NCI-H748 (cell line): ENCODE data around the gene LHX5.
"Not testable (repeated sequence)": the region's sequence is repeated elsewhere in the genome, so short reads cannot be mapped to it uniquely, and the experiment has no call there.

Source experiments
- DNase-seq: peaks from one replicate; lab custom pipeline; 2025; ENCODE audit not compliant: unreplicated experiment; lab: John Stamatoyannopoulos, UW

Gene LHX5

GRCh38 chr12:113471619-113472171, at the start of gene LHX5:
LHX5 (minus strand) TSS chr12:113471871; CDS start chr12:113471498, 373 bp downstream.
- peak; percentile 87 for DNase-seq

GRCh38 chr12:113519464-113520307, 48.0 kb upstream of the LHX5 start:
- peak; percentile 9 for DNase-seq

GRCh38 chr12:113515082-113515856, 43.6 kb upstream of the LHX5 start:
- DNase-seq = peak; percentile 75

- DNase-seq = no peak
These were observed 42.9 kb upstream of the LHX5 start for GRCh38 chr12:113514602-113515001.

GRCh38 chr12:113512568-113512967, 40.9 kb upstream of the LHX5 start:
- no peak for DNase-seq

GRCh38 chr12:113506867-113507266, 35.2 kb upstream of the LHX5 start:
- DNase-seq = peak; percentile 56

- no peak for DNase-seq
These were observed 34.3 kb upstream of the LHX5 start for GRCh38 chr12:113505941-113506340.

- DNase-seq = no peak
These were observed 33.2 kb upstream of the LHX5 start for GRCh38 chr12:113504917-113505316.

- peak; percentile 69 for DNase-seq
These were observed 29.2 kb upstream of the LHX5 start for GRCh38 chr12:113500782-113501311.

GRCh38 chr12:113500306-113500675, 28.6 kb upstream of the LHX5 start:
- no peak for DNase-seq

GRCh38 chr12:113498490-113498889, 26.8 kb upstream of the LHX5 start:
- DNase-seq = no peak

- no peak for DNase-seq
These were observed 26.0 kb upstream of the LHX5 start for GRCh38 chr12:113497693-113498092.

- not testable (repeated sequence) for DNase-seq
These were observed 24.3 kb upstream of the LHX5 start for GRCh38 chr12:113495941-113496340.

- DNase-seq = no peak
These were observed 16.7 kb upstream of the LHX5 start for GRCh38 chr12:113488322-113488721.

- DNase-seq = no peak
These were observed 15.1 kb upstream of the LHX5 start for GRCh38 chr12:113486722-113487121.

GRCh38 chr12:113485330-113485729, 13.7 kb upstream of the LHX5 start:
- no peak for DNase-seq

- no peak for DNase-seq
These were observed 10.7 kb upstream of the LHX5 start for GRCh38 chr12:113482334-113482733.

- DNase-seq = no peak
These were observed 8.8 kb upstream of the LHX5 start for GRCh38 chr12:113480336-113480971.

- DNase-seq = peak; percentile 34
These were observed 8.1 kb upstream of the LHX5 start for GRCh38 chr12:113479590-113480335.

GRCh38 chr12:113479216-113479589, 7.5 kb upstream of the LHX5 start:
- DNase-seq = peak; percentile 34
